ENCODE measurements around the gene DTX4.

- TF ChIP-seq CTCF (IDR thresholded peaks at IDR 0.05): no peak
- TF ChIP-seq POLR2A (IDR thresholded peaks at IDR 0.05): no peak
- TF ChIP-seq EP300 (IDR thresholded peaks at IDR 0.05): no peak
- no peak for TF ChIP-seq POLR2AphosphoS5 (IDR thresholded peaks at IDR 0.05)
Measured at GRCh38 chr11:59198726-59199125, 26.8 kb downstream of the DTX4 start.
